Neuronal stem cell (in vitro differentiated cells): ENCODE results near the gene SCFD2.

Experiments used
- DNase-seq: peaks from one replicate; pipeline ENCODE4 v3.0.0-alpha.2; 2013; ENCODE audit warnings: low spot score
- H2AFZ ChIP-seq: one replicate; pipeline ENCODE4 v1.6.1; 2013; ENCODE audit warnings: mild to moderate bottlenecking, low read length, inconsistent platforms
- H2AK5ac ChIP-seq: 2 replicates; pipeline ENCODE4 v1.6.1; 2013; ENCODE audit warnings: low read depth, mild to moderate bottlenecking, inconsistent platforms, low read length, moderate library complexity, mixed read lengths
- H2BK120ac ChIP-seq: 2 replicates; pipeline ENCODE4 v1.6.1; 2013; ENCODE audit warnings: low read depth, mild to moderate bottlenecking, inconsistent platforms, low read length, moderate library complexity, mixed read lengths
- H2BK12ac ChIP-seq: one replicate; pipeline ENCODE4 v1.6.1; 2013; ENCODE audit warnings: low read length, inconsistent platforms
- H2BK15ac ChIP-seq: 2 replicates; pipeline ENCODE4 v1.6.1; 2013; ENCODE audit warnings: mild to moderate bottlenecking, low read length, inconsistent platforms, mixed read lengths
- H2BK5ac ChIP-seq: one replicate; pipeline ENCODE4 v1.6.1; 2013; ENCODE audit warnings: inconsistent platforms, mild to moderate bottlenecking, low read length, moderate library complexity
- H3K14ac ChIP-seq: one replicate; pipeline ENCODE4 v1.6.1; 2013; ENCODE audit warnings: low read length, inconsistent platforms
- H3K18ac ChIP-seq: 2 replicates; pipeline ENCODE4 v1.6.1; 2013; ENCODE audit warnings: low read length, inconsistent platforms
- H3K23ac ChIP-seq: 2 replicates; pipeline ENCODE4 v1.6.1; 2013; ENCODE audit warnings: low read depth, mild to moderate bottlenecking, mixed read lengths, low read length, inconsistent platforms; ENCODE audit not compliant: poor library complexity
- H3K27ac ChIP-seq: replicated peaks from 3 replicates; pipeline ENCODE4 v1.5.1; 2013; ENCODE audit warnings: low read length, inconsistent platforms
- H3K27me3 ChIP-seq, 3 experiments: 2 replicates each; pipeline ENCODE4 v1.6.1; 2013; ENCODE audit warnings: low read length in 3 of 3, mild to moderate bottlenecking in 2 of 3, inconsistent platforms in 1 of 3, low read depth in 1 of 3, mixed read lengths in 1 of 3, moderate library complexity in 1 of 3; ENCODE audit not compliant: control insufficient read depth in 3 of 3, insufficient read depth in 3 of 3
- H3K36me3 ChIP-seq, 2 donors: replicated peaks in 1 of 2; 2 replicates each; pipeline ENCODE4 v1.6.1; 2013; ENCODE audit warnings: low read length in 2 of 2; ENCODE audit not compliant: control insufficient read depth in 2 of 2, insufficient read depth in 2 of 2
- H3K4ac ChIP-seq: 2 replicates; pipeline ENCODE4 v1.6.1; 2013; ENCODE audit warnings: inconsistent platforms, mild to moderate bottlenecking, low read length, moderate library complexity
- H3K4me1 ChIP-seq, 2 donors: 1 replicate in 1 of 2; 2 replicates in 1 of 2; pipeline ENCODE4 v1.6.1; 2013; ENCODE audit warnings: low read length in 2 of 2, low read depth in 1 of 2; ENCODE audit not compliant: control insufficient read depth in 2 of 2, insufficient read depth in 1 of 2
- H3K4me2 ChIP-seq: one replicate; pipeline ENCODE4 v1.6.1; 2013; ENCODE audit warnings: mild to moderate bottlenecking, low read length, inconsistent platforms; ENCODE audit not compliant: insufficient read depth, poor library complexity, severe bottlenecking
- H3K4me3 ChIP-seq, 2 donors: 2 replicates each; pipeline ENCODE4 v1.5.1; 2013; ENCODE audit warnings: low read length in 2 of 2, mild to moderate bottlenecking in 2 of 2, inconsistent platforms in 1 of 2, moderate library complexity in 1 of 2
- H3K79me1 ChIP-seq: one replicate; pipeline ENCODE4 v1.6.1; 2013; ENCODE audit warnings: low read depth, mild to moderate bottlenecking, inconsistent platforms, low read length, moderate library complexity
- H3K9ac ChIP-seq: one replicate; pipeline ENCODE4 v1.6.1; 2013; ENCODE audit warnings: mild to moderate bottlenecking, low read depth, low read length, inconsistent platforms; ENCODE audit not compliant: poor library complexity
- H3K9me3 ChIP-seq, 2 donors: replicated peaks in 1 of 2; 2 replicates each; pipeline versions ENCODE3 to v1.6.1; 2013; ENCODE audit warnings: low read length in 2 of 2, mild to moderate bottlenecking in 2 of 2, inconsistent platforms in 1 of 2, low read depth in 1 of 2, mixed read lengths in 1 of 2, moderate library complexity in 1 of 2; ENCODE audit not compliant: control insufficient read depth in 2 of 2, insufficient read depth in 1 of 2
- H4K8ac ChIP-seq: one replicate; pipeline ENCODE4 v1.6.1; 2013; ENCODE audit warnings: low read depth, mild to moderate bottlenecking, inconsistent platforms, low read length, moderate library complexity
- H4K91ac ChIP-seq: one replicate; pipeline ENCODE4 v1.6.1; 2013; ENCODE audit warnings: low read length, low read depth, mild to moderate bottlenecking, inconsistent platforms; ENCODE audit not compliant: poor library complexity
- WGBS, 2 donors: extraction: QIAGEN DNeasy Blood & Tissue Kit; methylation state at CpG; one replicate each; pipeline ENCODE4 v1.1.7; 2013; ENCODE audit warnings: missing lambda C conversion rate in 2 of 2, mixed read lengths in 1 of 2; ENCODE audit not compliant: insufficient read length in 2 of 2, insufficient replicate concordance in 1 of 2; ENCODE audit errors: extremely low coverage in 2 of 2; 5-methylcytosine and 5-hydroxymethylcytosine counted together

The SCFD2 gene

DNA sequence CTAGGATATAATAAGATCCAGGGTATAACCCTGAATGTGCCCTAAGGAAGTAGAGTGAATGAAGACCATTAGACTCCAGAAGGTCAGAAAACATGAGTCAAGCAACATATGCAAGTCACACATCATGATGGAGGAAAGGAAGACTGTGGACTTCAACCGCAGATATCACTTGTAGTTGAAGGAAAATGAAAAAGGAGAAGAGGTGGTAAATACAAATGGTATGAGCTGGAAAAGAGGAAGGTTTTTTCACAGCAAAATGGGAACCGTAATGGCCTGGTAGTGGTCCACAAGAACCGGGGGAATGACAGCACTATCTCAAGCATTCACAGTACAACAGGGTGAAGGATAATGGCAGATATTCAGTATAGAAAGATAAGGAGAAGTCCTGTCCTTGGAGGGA is 5.2 kb upstream of the SCFD2 start:
- no peak for DNase-seq
- H3K18ac ChIP-seq = no peak overlapping the region
- H3K36me3 ChIP-seq = no peaks in the 10 kb centered on the region
- peaks cover 0 to 2% of the 10 kb centered on the region in 2 donors for H3K4me1 ChIP-seq
- H3K27ac ChIP-seq = no peak overlapping the region
- no peak overlapping the region for H2BK12ac ChIP-seq
- H2BK120ac ChIP-seq = no peak overlapping the region
- H3K4ac ChIP-seq = no peak overlapping the region
- H4K8ac ChIP-seq = no peak overlapping the region
- H4K91ac ChIP-seq = no peak overlapping the region
- H3K9ac ChIP-seq = no peak overlapping the region
- H3K9me3 ChIP-seq = no peaks in the 10 kb centered on the region
- no CpG with 5 or more reads among the region's 3 CpGs for WGBS, 2 donors
- no peak overlapping the region for H2AFZ ChIP-seq
- H3K79me1 ChIP-seq = no peaks in the 10 kb centered on the region
- H2AK5ac ChIP-seq = no peak overlapping the region
- peaks cover 0 to 51% (median 2%) of the 10 kb centered on the region in 3 experiments for H3K27me3 ChIP-seq
- H2BK5ac ChIP-seq = no peak overlapping the region
- no peak overlapping the region for H3K4me2 ChIP-seq
- H3K4me3 ChIP-seq = no peak overlapping the region
- no peak overlapping the region for H2BK15ac ChIP-seq
- no peak overlapping the region for H3K23ac ChIP-seq
- no peak overlapping the region for H3K14ac ChIP-seq

DNA sequence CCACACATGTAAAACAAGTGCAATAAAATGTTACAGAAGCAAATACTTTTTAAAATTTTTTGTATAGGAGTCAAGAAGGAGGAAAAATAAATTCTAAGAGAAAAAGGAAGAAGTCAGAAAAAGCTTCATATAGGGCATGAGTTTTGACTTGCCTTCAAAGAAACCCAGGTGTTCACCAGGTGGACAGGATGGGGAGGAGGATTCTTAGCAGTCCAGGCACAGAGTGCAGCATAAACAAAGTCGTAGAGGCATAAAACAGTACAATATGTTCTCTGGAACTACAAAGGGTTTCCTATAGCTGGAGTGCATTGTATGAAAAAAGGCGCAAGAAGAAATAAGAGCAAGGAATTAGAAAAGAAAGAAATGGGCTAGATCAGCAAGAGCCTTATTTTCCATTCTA is 1.9 kb upstream of the SCFD2 start:
- Histone ChIP-seq H3K27ac (no peak overlapping the region), H4K91ac (no peak overlapping the region), H3K27me3 (peaks cover 0 to 39% (median 2%) of the 10 kb centered on the region in 3 experiments), H3K4me3 (no peak overlapping the region), H3K4ac (no peak overlapping the region), H2BK12ac (no peak overlapping the region), H2AFZ (no peak overlapping the region), H3K9me3 (no peaks in the 10 kb centered on the region), H3K4me1 (peaks cover 5 to 6% of the 10 kb centered on the region in 2 donors), H3K79me1 (no peaks in the 10 kb centered on the region), H4K8ac (no peak overlapping the region), H3K14ac (no peak overlapping the region), H2BK120ac (no peak overlapping the region), H3K23ac (no peak overlapping the region), H3K36me3 (no peaks in the 10 kb centered on the region), H3K18ac (no peak overlapping the region), H3K9ac (no peak overlapping the region), H2AK5ac (no peak overlapping the region), H2BK15ac (no peak overlapping the region), H2BK5ac (no peak overlapping the region), H3K4me2 (no peak overlapping the region)
- WGBS, 2 donors = no CpG with 5 or more reads among the region's 2 CpGs
- DNase-seq = no peak

DNA sequence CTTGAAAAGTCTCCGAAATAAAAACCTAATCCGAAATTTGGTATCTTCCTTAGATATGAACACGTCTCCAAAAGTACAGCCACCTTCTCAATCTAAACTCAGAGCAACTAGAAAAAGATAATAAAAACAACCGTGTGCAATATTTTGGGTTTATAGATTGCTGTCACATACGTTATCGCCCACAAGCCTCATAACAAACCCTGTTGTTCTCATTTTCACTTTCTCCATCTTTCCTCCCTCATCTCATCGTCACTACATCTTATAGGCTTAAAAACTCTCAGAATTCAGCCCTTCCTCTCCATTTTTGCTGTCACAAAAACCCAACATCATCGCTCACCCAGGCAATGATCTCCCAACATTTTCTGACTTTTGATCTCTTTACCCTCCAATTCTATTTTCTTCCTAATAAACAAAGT is 448 bp upstream of the SCFD2 start:
- Histone ChIP-seq H2BK15ac (no peak overlapping the region), H4K8ac (no peak overlapping the region), H2BK12ac (no peak overlapping the region), H2AK5ac (no peak overlapping the region), H3K9ac (no peak overlapping the region), H3K27me3 (peaks cover 0 to 27% (median 2%) of the 10 kb centered on the region in 3 experiments), H3K4me1 (peaks cover 5 to 6% of the 10 kb centered on the region in 2 donors), H3K4me2 (peak overlapping the region; percentile 50), H3K27ac (no peak overlapping the region), H2AFZ (peak overlapping the region; percentile 94), H3K4me3 (peak overlapping the region; percentile 56 to 75), H2BK120ac (no peak overlapping the region), H3K36me3 (no peaks in the 10 kb centered on the region), H3K79me1 (no peaks in the 10 kb centered on the region), H4K91ac (no peak overlapping the region), H2BK5ac (no peak overlapping the region), H3K9me3 (no peaks in the 10 kb centered on the region), H3K23ac (no peak overlapping the region), H3K4ac (no peak overlapping the region), H3K14ac (no peak overlapping the region), H3K18ac (no peak overlapping the region)
- 100% methylated on average over 1 of the region's 8 CpGs; no CpG with 5 or more reads in 1 of the 2 donors for WGBS, 2 donors
- no peak for DNase-seq

DNA sequence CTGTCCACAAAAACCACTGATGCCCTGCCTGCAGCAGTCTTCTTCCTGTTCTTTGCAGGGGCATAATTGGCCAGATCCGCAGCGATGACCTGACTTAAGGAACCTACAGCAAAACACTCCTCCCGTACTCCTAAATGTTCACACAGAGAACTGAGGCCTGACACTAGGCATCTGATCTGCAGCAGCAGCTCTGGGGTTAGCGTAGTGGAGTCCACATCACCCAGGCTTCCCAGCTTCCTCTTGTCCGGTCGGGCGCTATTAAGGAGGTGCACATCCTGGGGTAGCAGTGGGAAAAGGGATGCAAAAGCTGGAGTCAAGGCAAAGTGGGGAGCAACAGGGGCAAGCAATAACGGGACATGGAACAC is 758 bp downstream of the SCFD2 start:
- Histone ChIP-seq H2AFZ (peak overlapping the region; percentile 94), H2BK120ac (no peak overlapping the region), H4K91ac (no peak overlapping the region), H3K4me2 (peak overlapping the region; percentile 92), H3K4ac (no peak overlapping the region), H2AK5ac (no peak overlapping the region), H3K36me3 (no peaks in the 10 kb centered on the region), H3K14ac (no peak overlapping the region), H3K4me3 (peak overlapping the region; percentile 75 to 89), H3K79me1 (no peaks in the 10 kb centered on the region), H2BK5ac (no peak overlapping the region), H2BK15ac (no peak overlapping the region), H3K4me1 (peaks cover 5 to 6% of the 10 kb centered on the region in 2 donors), H3K9me3 (peaks cover 0 to 2% of the 10 kb centered on the region in 2 donors), H3K18ac (no peak overlapping the region), H3K23ac (peak overlapping the region; percentile 45), H3K9ac (peak overlapping the region; percentile 79), H3K27me3 (peaks cover 0 to 21% (median 2%) of the 10 kb centered on the region in 3 experiments), H3K27ac (no peak overlapping the region), H4K8ac (peak overlapping the region; percentile 78), H2BK12ac (no peak overlapping the region)
- no CpG with 5 or more reads among the region's 8 CpGs for WGBS, 2 donors
- no peak for DNase-seq
